ENCODE results near the gene AKIRIN2. TPM values are rescaled to one million over a fixed set of nuclear protein-coding genes. Genes with fewer than 3 reads are reported as not detected.

AKIRIN2 gene
- total and polyA plus RNA-seq, 8 donors = 43.6 to 71.4 (median 66.5) TPM

DNA sequence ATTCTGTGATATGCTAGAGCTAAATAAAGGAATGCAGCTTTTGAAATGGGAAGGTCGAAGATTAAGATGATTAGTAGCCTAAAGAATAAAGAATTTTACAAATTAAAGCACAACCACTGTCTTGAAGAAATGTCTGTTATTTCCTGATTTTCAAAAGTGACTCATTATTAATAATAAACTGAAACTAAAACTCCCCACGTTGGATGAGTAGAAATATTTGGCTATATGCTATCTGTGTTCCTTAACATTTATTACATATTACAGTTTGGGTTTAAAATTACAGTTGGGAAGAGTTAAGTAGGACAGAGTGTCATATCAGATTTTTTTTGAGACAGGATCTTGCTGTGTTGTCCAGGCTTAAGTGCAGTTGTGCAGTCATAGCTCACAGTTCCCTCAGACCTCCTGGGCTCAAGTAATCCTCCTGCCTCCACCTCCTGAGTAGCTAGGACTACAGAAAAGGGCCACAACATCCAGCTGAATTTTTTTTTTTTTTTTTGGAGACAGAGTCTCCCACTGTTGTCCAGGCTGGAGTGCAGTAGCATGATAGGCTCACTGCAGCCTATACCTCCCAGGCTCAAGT lies 47.1 kb downstream of the AKIRIN2 start:
- Histone ChIP-seq H3K4me1 (peaks cover 0 to 1% of the 10 kb centered on the region in 2 donors), H3K9me3 (no peaks in the 10 kb centered on the region), H3K36me3 (peaks cover 0 to 35% of the 10 kb centered on the region in 2 donors), H3K27ac (no peak overlapping the region), H3K4me3 (no peak overlapping the region), H3K27me3 (no peaks in the 10 kb centered on the region)
- intact Hi-C loops (cut with DNase I) = no loop called here
- ATAC-seq (no peak), DNase-seq (no peak)
- TF ChIP-seq CTCF (IDR thresholded peaks at IDR 0.05) = no peak

GRCh38 chr6:87654122-87654521 lies 47.9 kb downstream of the AKIRIN2 start:
- H3K36me3 ChIP-seq = peaks cover 0 to 35% of the 10 kb centered on the region in 2 donors
- no peaks in the 10 kb centered on the region for H3K9me3 ChIP-seq
- intact Hi-C loops (cut with DNase I) = no loop called here
- H3K4me3 ChIP-seq = no peak overlapping the region
- no peak for TF ChIP-seq CTCF (IDR thresholded peaks at IDR 0.05)
- H3K27me3 ChIP-seq = no peaks in the 10 kb centered on the region
- no peak for DNase-seq
- no peaks in the 10 kb centered on the region for H3K4me1 ChIP-seq
- H3K27ac ChIP-seq = no peak overlapping the region
- no peak for ATAC-seq

DNA sequence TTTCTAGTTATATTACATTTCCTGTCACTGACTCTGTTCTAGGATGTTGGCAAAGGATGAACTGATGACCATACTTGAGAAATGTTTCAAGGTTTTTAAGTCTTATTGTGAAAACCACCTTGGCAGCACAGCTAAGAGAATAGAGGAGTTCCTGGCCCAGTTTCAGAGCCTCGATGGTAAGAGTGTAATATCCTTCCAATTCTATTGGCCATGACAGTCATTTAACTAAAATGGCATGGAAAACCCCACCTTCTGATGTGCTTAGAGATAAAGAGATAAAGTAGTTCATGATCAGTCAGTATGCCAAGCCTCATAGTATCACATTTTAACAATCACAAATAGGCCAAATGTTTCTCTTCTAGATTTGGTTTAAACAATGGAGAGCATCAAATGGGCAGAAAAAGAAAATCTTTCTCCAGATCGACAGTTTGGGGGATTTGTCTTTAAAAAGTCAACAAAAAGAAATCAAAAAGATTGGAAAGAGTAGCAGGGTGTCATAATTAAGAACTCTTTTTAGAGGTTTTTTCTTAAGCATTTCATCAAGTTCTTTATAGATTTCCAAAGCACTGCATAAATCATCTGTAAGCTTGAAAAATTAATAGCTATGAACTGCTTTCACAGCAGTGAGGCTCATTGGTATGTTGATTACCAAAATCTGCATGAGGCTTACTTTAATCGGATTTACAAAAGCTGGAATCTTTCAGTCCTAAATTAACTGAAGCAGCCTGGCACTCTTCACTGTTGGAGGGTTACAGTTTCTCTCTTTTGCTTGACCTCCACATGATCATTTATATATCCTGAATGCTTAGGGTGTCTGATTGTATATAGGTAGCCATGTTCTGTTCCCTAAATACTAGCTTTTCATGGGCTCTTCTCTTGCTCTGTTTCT lies 48.7 kb downstream of the AKIRIN2 start:
- intact Hi-C loops (cut with DNase I) = no loop called here
- no peak overlapping the region for H3K4me3 ChIP-seq
- TF ChIP-seq CTCF (IDR thresholded peaks at IDR 0.05) = no peak

DNA sequence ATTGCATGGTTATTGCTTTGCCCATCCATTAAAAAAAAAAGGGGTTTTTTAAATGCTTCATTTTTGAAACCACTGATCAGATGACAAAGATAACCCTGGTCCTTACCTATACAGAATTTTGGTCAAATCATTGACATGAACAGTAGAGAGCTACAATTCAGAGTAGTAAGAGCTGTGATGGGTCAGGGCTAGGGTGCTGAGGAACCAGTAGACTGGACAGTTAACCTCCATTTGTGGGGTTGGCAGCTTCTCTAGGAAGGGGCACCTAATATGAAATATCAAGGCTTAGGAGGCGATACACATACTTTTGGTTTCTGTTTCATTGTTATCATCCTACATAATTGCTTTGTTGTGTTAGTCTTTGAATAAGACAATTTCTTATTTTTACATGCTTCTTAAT lies 57.0 kb downstream of the AKIRIN2 start:
- H3K36me3 ChIP-seq = no peaks in the 10 kb centered on the region
- ATAC-seq (no peak), DNase-seq (no peak)
- no peaks in the 10 kb centered on the region for H3K9me3 ChIP-seq
- peaks cover 0 to 6% of the 10 kb centered on the region in 2 donors for H3K4me1 ChIP-seq
- no peak overlapping the region for H3K4me3 ChIP-seq
- no peak for TF ChIP-seq CTCF (IDR thresholded peaks at IDR 0.05)
- intact Hi-C loops (cut with DNase I) = no loop called here
- no peak overlapping the region for H3K27ac ChIP-seq
- no peaks in the 10 kb centered on the region for H3K27me3 ChIP-seq

More for the DNA sequence above, 48.7 kb downstream of the AKIRIN2 start:
- DNase-seq = no peak
- Histone ChIP-seq H3K4me1 (no peaks in the 10 kb centered on the region), H3K27ac (no peak overlapping the region), H3K36me3 (peaks cover 0 to 33% of the 10 kb centered on the region in 2 donors), H3K9me3 (no peaks in the 10 kb centered on the region), H3K27me3 (no peaks in the 10 kb centered on the region)
- no peak for ATAC-seq

DNA sequence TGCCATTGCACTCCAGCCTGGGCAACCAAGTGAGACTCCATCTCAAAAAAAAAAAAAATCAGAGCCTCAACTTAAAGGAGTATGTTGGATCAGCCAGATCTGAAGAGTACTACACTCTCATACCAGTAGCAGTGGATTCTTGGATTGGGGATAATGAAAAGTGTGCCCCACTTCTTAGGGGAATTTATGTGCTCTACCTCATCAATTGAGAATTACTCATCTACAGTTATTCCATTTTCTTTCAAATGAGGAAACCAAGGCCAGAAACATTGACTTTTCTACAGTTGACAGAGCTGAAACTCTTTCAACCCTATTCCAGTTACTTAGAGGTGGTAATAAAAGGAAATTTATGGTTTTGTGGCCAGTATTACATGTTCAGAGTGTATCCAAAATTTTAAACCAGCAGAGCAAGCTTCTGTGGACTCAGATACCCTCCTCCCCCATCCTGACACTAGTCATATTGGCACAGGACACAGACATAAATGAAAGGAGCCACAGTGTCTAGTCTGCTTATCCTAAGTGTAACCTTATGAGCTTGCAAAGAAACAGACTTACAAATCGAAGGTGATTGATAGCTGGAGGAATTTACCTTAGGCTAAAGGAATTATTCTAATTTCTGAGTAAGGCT lies 60.9 kb downstream of the AKIRIN2 start:
- Histone ChIP-seq H3K27ac (no peak overlapping the region), H3K4me1 (peaks cover 0 to 6% of the 10 kb centered on the region in 2 donors), H3K9me3 (no peaks in the 10 kb centered on the region), H3K36me3 (peaks cover 0 to 12% of the 10 kb centered on the region in 2 donors), H3K27me3 (no peaks in the 10 kb centered on the region), H3K4me3 (no peak overlapping the region)
- DNase-seq (no peak), ATAC-seq (no peak)
- intact Hi-C loops (cut with DNase I) = no loop called here
- no peak for TF ChIP-seq CTCF (IDR thresholded peaks at IDR 0.05)

Data from left lung (tissue), 10 donors.